Natural killer cell treated with Interleukin-12 subunit alpha and Interleukin-12 subunit beta and Interleukin-15 and Interleukin-18, amount 100 ng/mL, for 72 hours (primary cell): ENCODE measurements around the gene SLAMF7. TPM values are rescaled to one million over a fixed set of nuclear protein-coding genes. Genes with fewer than 3 reads are reported as not detected.
"Not testable (repeated sequence)": the region's sequence is repeated elsewhere in the genome, so short reads cannot be mapped to it uniquely, and the experiment has no call there.

Source experiments
- ATAC-seq, 2 donors: fragments of 150-1000 bp; cut with Tn5 transposase in 1 of 2; sonication (Bioruptor Pico), chemical (Tn5 transposase) in 1 of 2; 2 replicates each; pipeline ENCODE4 v1.10.0; 2021
- DNase-seq: peaks from one replicate; pipeline ENCODE4 v3.0.0; 2022; ENCODE audit warnings: low spot score
- H3K27ac Mint-ChIP-seq, 2 donors: 1 replicate in 1 of 2; 2 replicates in 1 of 2; pipeline ENCODE4 v1.8.0; 2022; ENCODE audit warnings: mixed read lengths in 2 of 2, mild to moderate bottlenecking in 1 of 2, moderate library complexity in 1 of 2
- H3K27me3 Mint-ChIP-seq, 2 donors: 1 replicate in 1 of 2; 2 replicates in 1 of 2; pipeline ENCODE4 v1.8.0; 2022; ENCODE audit warnings: mixed read lengths in 2 of 2
- H3K36me3 Mint-ChIP-seq: one replicate; pipeline ENCODE4 v1.8.0; 2022; ENCODE audit warnings: mixed read lengths
- H3K4me1 Mint-ChIP-seq, 2 donors: 1 replicate in 1 of 2; 2 replicates in 1 of 2; pipeline ENCODE4 v1.8.0; 2022; ENCODE audit warnings: low read depth in 2 of 2, mixed read lengths in 2 of 2, mild to moderate bottlenecking in 1 of 2
- H3K4me3 Mint-ChIP-seq: one replicate; pipeline ENCODE4 v1.8.0; 2022; ENCODE audit warnings: mixed read lengths
- H3K9me3 Mint-ChIP-seq: 2 replicates; pipeline ENCODE4 v1.8.0; 2022; ENCODE audit warnings: mixed read lengths
- total RNA-seq, 2 donors: library from RNA; stranded (reverse); gene quantifications; one replicate each; pipeline ENCODE4 v1.2.3, GENCODE V29; 2022

The SLAMF7 gene
- total RNA-seq, 2 donors from 2014 or later: 677 to 1,669 TPM

GRCh38 chr1:160711602-160712311 lies 27.3 kb upstream of the SLAMF7 start, which contains the start of gene CD48:
CD48 (minus strand) TSS chr1:160711822; CDS start chr1:160711763, 59 bp downstream.
- peaks cover 10% of the 10 kb centered on the region for H3K36me3 Mint-ChIP-seq
- H3K9me3 Mint-ChIP-seq: no peaks in the 10 kb centered on the region
- H3K27me3 Mint-ChIP-seq: no peaks in the 10 kb centered on the region
- no peak within 1 kb of the TSS for H3K27ac Mint-ChIP-seq
- peaks cover 30% of the 10 kb centered on the region in 2 donors for H3K4me1 Mint-ChIP-seq
- no peak within 1 kb of the TSS for H3K4me3 Mint-ChIP-seq
- ATAC-seq (peak; percentile 51 to 72), DNase-seq (peak; percentile 66)

GRCh38 chr1:160712525-160713080 lies 26.4 kb upstream of the SLAMF7 start:
- H3K27ac Mint-ChIP-seq, H3K9me3 Mint-ChIP-seq, H3K4me3 Mint-ChIP-seq, H3K36me3 Mint-ChIP-seq, H3K27me3 Mint-ChIP-seq: not testable (repeated sequence)
- peaks cover 32 to 39% of the 10 kb centered on the region in 2 donors for H3K4me1 Mint-ChIP-seq
- DNase-seq (peak; percentile 78), ATAC-seq (peak; percentile 76 to 84)

GRCh38 chr1:160713161-160713560 lies 25.9 kb upstream of the SLAMF7 start:
- Mint-ChIP-seq H3K36me3 (peaks cover 10% of the 10 kb centered on the region), H3K27ac (no peak overlapping the region), H3K27me3 (no peaks in the 10 kb centered on the region), H3K4me1 (peaks cover 35 to 44% of the 10 kb centered on the region in 2 donors), H3K4me3 (no peak overlapping the region), H3K9me3 (no peaks in the 10 kb centered on the region)
- no peak for ATAC-seq
- no peak for DNase-seq

GRCh38 chr1:160714034-160714648 lies 24.9 kb upstream of the SLAMF7 start:
- H3K36me3 Mint-ChIP-seq, H3K27me3 Mint-ChIP-seq, DNase-seq, H3K9me3 Mint-ChIP-seq: not testable (repeated sequence)
- peak in 1 of 2 donors; percentile 39 for ATAC-seq
- Mint-ChIP-seq H3K4me3 (peak overlapping the region; percentile 32), H3K27ac (peak overlapping the region in 1 of 2 donors; percentile 32), H3K4me1 (peaks cover 42 to 49% of the 10 kb centered on the region in 2 donors)

- Mint-ChIP-seq H3K27me3 (no peaks in the 10 kb centered on the region), H3K36me3 (peaks cover 4% of the 10 kb centered on the region), H3K4me1 (peaks cover 54 to 61% of the 10 kb centered on the region in 2 donors), H3K4me3 (no peak overlapping the region), H3K9me3 (no peaks in the 10 kb centered on the region), H3K27ac (peak overlapping the region; percentile 5 to 7)
- ATAC-seq (no peak), DNase-seq (no peak)
These were observed 23.0 kb upstream of the SLAMF7 start for GRCh38 chr1:160716013-160716412.

GRCh38 chr1:160717306-160717705 lies 21.7 kb upstream of the SLAMF7 start:
- Mint-ChIP-seq H3K36me3 (no peaks in the 10 kb centered on the region), H3K9me3 (no peaks in the 10 kb centered on the region), H3K4me1 (peaks cover 53 to 56% of the 10 kb centered on the region in 2 donors), H3K4me3 (no peak overlapping the region), H3K27ac (peak overlapping the region in 1 of 2 donors; percentile 85), H3K27me3 (no peaks in the 10 kb centered on the region)
- DNase-seq (no peak), ATAC-seq (no peak)

- Mint-ChIP-seq H3K36me3 (no peaks in the 10 kb centered on the region), H3K4me3 (no peak overlapping the region), H3K27me3 (no peaks in the 10 kb centered on the region), H3K9me3 (no peaks in the 10 kb centered on the region), H3K4me1 (peaks cover 53 to 56% of the 10 kb centered on the region in 2 donors), H3K27ac (peak overlapping the region in 1 of 2 donors; percentile 85)
- DNase-seq (no peak), ATAC-seq (no peak)
These were observed 20.8 kb upstream of the SLAMF7 start for GRCh38 chr1:160718210-160718609.

- Mint-ChIP-seq H3K4me1 (peaks cover 49 to 66% of the 10 kb centered on the region in 2 donors), H3K27ac (peak overlapping the region; percentile 34 to 85), H3K27me3 (no peaks in the 10 kb centered on the region), H3K36me3 (no peaks in the 10 kb centered on the region), H3K4me3 (no peak overlapping the region), H3K9me3 (no peaks in the 10 kb centered on the region)
- no peak for ATAC-seq
- no peak for DNase-seq
These were observed 18.5 kb upstream of the SLAMF7 start for GRCh38 chr1:160720356-160721085.

- Mint-ChIP-seq H3K27ac (no peak overlapping the region), H3K4me1 (peaks cover 41 to 58% of the 10 kb centered on the region in 2 donors), H3K36me3 (no peaks in the 10 kb centered on the region), H3K27me3 (no peaks in the 10 kb centered on the region), H3K9me3 (no peaks in the 10 kb centered on the region), H3K4me3 (no peak overlapping the region)
- DNase-seq: no peak
- ATAC-seq: no peak
These were observed 17.6 kb upstream of the SLAMF7 start for GRCh38 chr1:160721473-160721872.

- Mint-ChIP-seq H3K9me3 (no peaks in the 10 kb centered on the region), H3K27ac (peak overlapping the region; percentile 68 to 85), H3K4me1 (peaks cover 35 to 46% of the 10 kb centered on the region in 2 donors), H3K4me3 (peak overlapping the region; percentile 76), H3K27me3 (no peaks in the 10 kb centered on the region), H3K36me3 (no peaks in the 10 kb centered on the region)
- DNase-seq: peak; percentile 63
- peak; percentile 64 to 74 for ATAC-seq
These were observed 16.3 kb upstream of the SLAMF7 start for GRCh38 chr1:160722726-160723125.

- DNase-seq (no peak), ATAC-seq (no peak)
- Mint-ChIP-seq H3K9me3 (no peaks in the 10 kb centered on the region), H3K36me3 (no peaks in the 10 kb centered on the region), H3K27ac (peak overlapping the region; percentile 68 to 85), H3K4me1 (peaks cover 31 to 40% of the 10 kb centered on the region in 2 donors), H3K4me3 (peak overlapping the region; percentile 76), H3K27me3 (no peaks in the 10 kb centered on the region)
These were observed 15.7 kb upstream of the SLAMF7 start for GRCh38 chr1:160723332-160723731.

- ATAC-seq (peak in 1 of 2 donors; percentile 59), DNase-seq (peak; percentile 51)
- H3K27ac Mint-ChIP-seq: no peak overlapping the region
- H3K27me3 Mint-ChIP-seq: no peaks in the 10 kb centered on the region
- H3K4me1 Mint-ChIP-seq: peaks cover 23 to 36% of the 10 kb centered on the region in 2 donors
- no peaks in the 10 kb centered on the region for H3K9me3 Mint-ChIP-seq
- H3K36me3 Mint-ChIP-seq: no peaks in the 10 kb centered on the region
- H3K4me3 Mint-ChIP-seq: no peak overlapping the region
These were observed 14.4 kb upstream of the SLAMF7 start for GRCh38 chr1:160724465-160725242.

- DNase-seq (no peak), ATAC-seq (peak; percentile 48 to 64)
- Mint-ChIP-seq H3K27me3 (no peaks in the 10 kb centered on the region), H3K36me3 (no peaks in the 10 kb centered on the region), H3K9me3 (no peaks in the 10 kb centered on the region), H3K27ac (no peak overlapping the region), H3K4me3 (no peak overlapping the region), H3K4me1 (peaks cover 14 to 25% of the 10 kb centered on the region in 2 donors)
These were observed 12.9 kb upstream of the SLAMF7 start for GRCh38 chr1:160726114-160726497.
